Measurements from ENCODE around the gene RNU2-63P. TPM values are rescaled to one million over a fixed set of nuclear protein-coding genes. Genes with fewer than 3 reads are reported as not detected.
"Not testable (repeated sequence)": the region's sequence is repeated elsewhere in the genome, so short reads cannot be mapped to it uniquely, and the experiment has no call there.

The RNU2-63P gene
- total and polyA plus RNA-seq, 7 donors: 5.0 TPM; not detected in 6

- 64 to 81% (median 69%) methylated on average over 1 of the region's 1 CpG for WGBS, 3 donors
- no peak overlapping the region for H3K4me3 ChIP-seq
- no peaks in the 10 kb centered on the region for H3K27me3 ChIP-seq (ENCODE audit: insufficient read depth in 3 of 3, low read length in 2 of 3)
- TF ChIP-seq CTCF (IDR thresholded peaks at IDR 0.05): no peak
- intact Hi-C loops (cut with DNase I): no loop called here
- DNase-seq: no peak
- no peaks in the 10 kb centered on the region for H3K9me3 ChIP-seq
- no peaks in the 10 kb centered on the region for H3K4me1 ChIP-seq
- ATAC-seq: no peak
- H3K27ac ChIP-seq: no peak overlapping the region
- no peaks in the 10 kb centered on the region for H3K36me3 ChIP-seq (ENCODE audit: insufficient read depth in 1 of 2, low read depth in 1 of 2)
Observed at GRCh38 chr2:87995756-87996155, 20.6 kb downstream of the RNU2-63P start.

- H3K4me3 ChIP-seq; intact Hi-C loops (cut with DNase I); H3K9me3 ChIP-seq; H3K27me3 ChIP-seq (ENCODE audit: insufficient read depth in 3 of 3, low read length in 2 of 3); H3K4me1 ChIP-seq; H3K27ac ChIP-seq; ATAC-seq; DNase-seq; H3K36me3 ChIP-seq (ENCODE audit: insufficient read depth in 1 of 2, low read depth in 1 of 2): not testable (repeated sequence)
- WGBS, 3 donors: 64 to 69% (median 68%) methylated on average over 7 of the region's 7 CpGs
Observed at GRCh38 chr2:87994304-87994850, 22.0 kb downstream of the RNU2-63P start.

- H3K9me3 ChIP-seq; H3K27me3 ChIP-seq (ENCODE audit: insufficient read depth in 3 of 3, low read length in 2 of 3); ATAC-seq; H3K4me1 ChIP-seq; H3K36me3 ChIP-seq (ENCODE audit: insufficient read depth in 1 of 2, low read depth in 1 of 2); intact Hi-C loops (cut with DNase I); H3K27ac ChIP-seq; H3K4me3 ChIP-seq; DNase-seq: not testable (repeated sequence)
- 27 to 33% (median 30%) methylated on average over 2 of the region's 3 CpGs for WGBS, 3 donors
Observed at GRCh38 chr2:87992569-87992968, 23.8 kb downstream of the RNU2-63P start.

- H3K4me1 ChIP-seq; H3K9me3 ChIP-seq; H3K27me3 ChIP-seq (ENCODE audit: insufficient read depth in 3 of 3, low read length in 2 of 3); H3K27ac ChIP-seq; intact Hi-C loops (cut with DNase I); H3K36me3 ChIP-seq (ENCODE audit: insufficient read depth in 1 of 2, low read depth in 1 of 2); H3K4me3 ChIP-seq; DNase-seq; ATAC-seq: not testable (repeated sequence)
- WGBS, 3 donors: no CpG with 5 or more reads among the region's 1 CpG
Observed at GRCh38 chr2:87987473-87987872, 28.9 kb downstream of the RNU2-63P start.

GRCh38 chr2:87985902-87986301 lies 30.4 kb downstream of the RNU2-63P start:
- H3K9me3 ChIP-seq; H3K36me3 ChIP-seq (ENCODE audit: insufficient read depth in 1 of 2, low read depth in 1 of 2); ATAC-seq; H3K4me1 ChIP-seq; H3K27me3 ChIP-seq (ENCODE audit: insufficient read depth in 3 of 3, low read length in 2 of 3); H3K27ac ChIP-seq; H3K4me3 ChIP-seq; intact Hi-C loops (cut with DNase I); DNase-seq: not testable (repeated sequence)
- 69 to 77% (median 72%) methylated on average over 5 of the region's 5 CpGs for WGBS, 3 donors

- no CpG with 5 or more reads among the region's 3 CpGs for WGBS, 3 donors
- H3K36me3 ChIP-seq (ENCODE audit: insufficient read depth in 1 of 2, low read depth in 1 of 2); H3K27me3 ChIP-seq (ENCODE audit: insufficient read depth in 3 of 3, low read length in 2 of 3); ATAC-seq; DNase-seq; H3K9me3 ChIP-seq; H3K4me1 ChIP-seq; H3K27ac ChIP-seq; intact Hi-C loops (cut with DNase I); H3K4me3 ChIP-seq: not testable (repeated sequence)
Observed at GRCh38 chr2:87981182-87981581, 35.2 kb downstream of the RNU2-63P start.

GRCh38 chr2:87972385-87972784 lies 44.0 kb downstream of the RNU2-63P start:
- DNase-seq; H3K4me1 ChIP-seq; H3K27me3 ChIP-seq (ENCODE audit: insufficient read depth in 3 of 3, low read length in 2 of 3); intact Hi-C loops (cut with DNase I); H3K4me3 ChIP-seq; H3K9me3 ChIP-seq; ATAC-seq; H3K36me3 ChIP-seq (ENCODE audit: insufficient read depth in 1 of 2, low read depth in 1 of 2); H3K27ac ChIP-seq: not testable (repeated sequence)
- 98 to 100% methylated on average over 1 to 4 of the region's 17 CpGs; no CpG with 5 or more reads in 1 of the 3 donors for WGBS, 3 donors

Other genes with a start within 250 kb of the RNU2-63P start
- gene RGPD2, start 190.8 kb downstream of the RNU2-63P start, total RNA-seq: 1 to 10 TPM in 3 of 4 donors, not detected in 1; 1.2 to 4.1 (median 2.0) TPM
- under 1 TPM; 0.23 to 0.76 (median 0.40) TPM for gene RGPD2, start 190.8 kb downstream of the RNU2-63P start, polyA plus RNA-seq
- 10 to 100 TPM; 10.8 to 24.1 (median 18.7) TPM for gene KRCC1, start 39.2 kb upstream of the RNU2-63P start, total RNA-seq
- gene KRCC1, start 39.2 kb upstream of the RNU2-63P start, polyA plus RNA-seq: 10 to 100 TPM; 19.1 to 44.4 (median 20.1) TPM
- gene SMYD1, start 51.3 kb upstream of the RNU2-63P start, total RNA-seq: 100 to 1,000 TPM; 143 to 325 (median 232) TPM
- gene SMYD1, start 51.3 kb upstream of the RNU2-63P start, polyA plus RNA-seq: 100 to 1,000 TPM in 1 of 3 donors, 10 to 100 TPM in 1, 1 to 10 TPM in 1; 8.0 to 112 (median 57.2) TPM
- gene FABP1, start 111.5 kb upstream of the RNU2-63P start, total RNA-seq: under 1 TPM in 3 of 4 donors, not detected in 1; 0.52 to 0.89 (median 0.65) TPM
- 1 to 10 TPM in 2 of 3 donors, not detected in 1; 1.6 to 4.5 TPM for gene FABP1, start 111.5 kb upstream of the RNU2-63P start, polyA plus RNA-seq
- 10 to 100 TPM; 49.6 to 71.7 (median 58.0) TPM for gene THNSL2, start 153.8 kb upstream of the RNU2-63P start, total RNA-seq
- 10 to 100 TPM; 12.4 to 50.2 (median 40.3) TPM for gene THNSL2, start 153.8 kb upstream of the RNU2-63P start, polyA plus RNA-seq